Common myeloid progenitor, CD34-positive (primary cell): ENCODE results near the gene DAPK1.

Source experiments
- CTCF ChIA-PET: fragments of 350-600 bp; sonication (Branson Sonifier 250); formaldehyde crosslinking; loops from one replicate; lab custom pipeline; 2021; ENCODE audit warnings: antibody characterized with exemption; lab: Charles Lee
- POLR2A ChIA-PET: fragments of 350-600 bp; sonication (Branson Sonifier 250); formaldehyde crosslinking; loops from one replicate; lab custom pipeline; 2021; ENCODE audit warnings: antibody characterized with exemption; lab: Charles Lee
- DNase-seq, 3 donors: peaks; one replicate each; pipeline versions ENCODE4 v3.0.0 to v3.0.0-alpha.2; 2013
- H3K27ac ChIP-seq, 2 experiments: 1 replicate in 1 of 2; 2 replicates in 1 of 2; pipeline ENCODE4 v1.7.0; 2013; ENCODE audit warnings: inconsistent platforms in 2 of 2, low read length in 2 of 2, mild to moderate bottlenecking in 2 of 2, low read depth in 1 of 2, moderate library complexity in 1 of 2; ENCODE audit not compliant: severe bottlenecking in 2 of 2, insufficient read depth in 1 of 2, poor library complexity in 1 of 2
- H3K27me3 ChIP-seq, 5 experiments: replicated peaks in 2 of 5; 1 replicate in 3 of 5; 2 replicates in 2 of 5; pipeline versions ENCODE4 v1.6.1 to v1.7.0; 2013; ENCODE audit warnings: low read length in 4 of 5, mild to moderate bottlenecking in 2 of 5, moderate library complexity in 2 of 5, inconsistent platforms in 1 of 5; ENCODE audit not compliant: insufficient read depth in 5 of 5, control insufficient read depth in 4 of 5
- H3K36me3 ChIP-seq, 4 experiments: 1 replicate in 2 of 4; 2 replicates in 2 of 4; pipeline versions ENCODE4 v1.6.1 to v1.7.0; 2013; ENCODE audit warnings: low read length in 3 of 4, control low read depth in 1 of 4, mild to moderate bottlenecking in 1 of 4; ENCODE audit not compliant: control insufficient read depth in 4 of 4, insufficient read depth in 4 of 4
- H3K4me1 ChIP-seq, 4 experiments: 1 replicate in 3 of 4; 2 replicates in 1 of 4; pipeline versions ENCODE4 v1.6.1 to v1.7.1; 2013; ENCODE audit warnings: low read length in 3 of 4, mild to moderate bottlenecking in 3 of 4, control low read depth in 1 of 4, inconsistent platforms in 1 of 4, moderate library complexity in 1 of 4; ENCODE audit not compliant: control insufficient read depth in 4 of 4, insufficient read depth in 4 of 4; ENCODE audit errors: control extremely low read depth in 1 of 4
- H3K4me3 ChIP-seq, 7 experiments: 1 replicate in 4 of 7; 2 replicates in 3 of 7; pipeline versions ENCODE4 v1.5.1 to v1.7.0; 2013; ENCODE audit warnings: mild to moderate bottlenecking in 7 of 7, low read length in 6 of 7, moderate library complexity in 6 of 7, inconsistent platforms in 2 of 7, low read depth in 2 of 7, control low read depth in 1 of 7; ENCODE audit not compliant: insufficient read depth in 4 of 7, control insufficient read depth in 1 of 7; ENCODE audit errors: extremely low read depth in 1 of 7
- H3K9me3 ChIP-seq, 5 experiments: 1 replicate in 4 of 5; 2 replicates in 1 of 5; pipeline versions ENCODE4 v1.6.1 to v1.7.1; 2013; ENCODE audit warnings: low read length in 4 of 5, mild to moderate bottlenecking in 2 of 5, inconsistent platforms in 1 of 5, low read depth in 1 of 5, moderate library complexity in 1 of 5; ENCODE audit not compliant: control insufficient read depth in 4 of 5, insufficient read depth in 2 of 5; ENCODE audit errors: control extremely low read depth in 1 of 5
- WGBS: methylation state at CpG from one replicate; pipeline ENCODE4 v1.1.5; 2013; ENCODE audit not compliant: insufficient coverage; 5-methylcytosine and 5-hydroxymethylcytosine counted together

Gene DAPK1

DNA sequence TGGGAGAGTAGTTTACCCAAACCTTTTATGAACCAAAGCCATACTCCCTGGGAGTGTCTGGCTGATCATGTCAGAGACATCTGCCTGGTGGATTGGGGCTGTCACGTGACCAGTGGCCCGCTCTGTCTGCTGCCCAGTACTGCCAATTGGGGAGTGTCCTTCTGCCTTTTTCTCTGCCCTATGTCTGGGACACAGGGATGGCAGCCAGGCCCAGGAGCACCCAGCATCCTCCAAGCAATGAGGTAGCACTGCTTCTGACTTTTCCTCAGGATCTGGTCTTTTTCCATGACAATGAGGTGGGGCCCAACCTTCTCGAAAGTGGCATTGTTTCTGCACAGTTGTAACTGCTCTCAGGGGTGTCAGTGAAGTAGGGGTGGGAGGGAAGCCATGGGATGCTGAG, 21.8 kb downstream of the DAPK1 start:
- Histone ChIP-seq H3K27me3 (no peaks in the 10 kb centered on the region), H3K36me3 (peaks cover 2 to 29% (median 10%) of the 10 kb centered on the region in 4 experiments), H3K4me1 (peaks cover 32 to 77% (median 64%) of the 10 kb centered on the region in 4 experiments), H3K9me3 (no peaks in the 10 kb centered on the region), H3K27ac (peak overlapping the region; percentile 71 to 85), H3K4me3 (peak overlapping the region in 3 of 7 experiments; percentile 18 to 48 (median 22))
- WGBS: 40% methylated on average over 3 of the region's 3 CpGs
- POLR2A ChIA-PET: interaction anchor here (0.6 kb wide), 1 partner anchor 15 kb away, joined by 3 read pairs; no protein-coding TSS in a partner anchor
- CTCF ChIA-PET: interaction anchor here (0.6 to 2.7 kb wide), 7 partner anchors 10 to 1648 kb away, joined by 3 to 9 read pairs (median 4); partner anchors contain the start of gene DAPK1
- DNase-seq: no peak

DNA sequence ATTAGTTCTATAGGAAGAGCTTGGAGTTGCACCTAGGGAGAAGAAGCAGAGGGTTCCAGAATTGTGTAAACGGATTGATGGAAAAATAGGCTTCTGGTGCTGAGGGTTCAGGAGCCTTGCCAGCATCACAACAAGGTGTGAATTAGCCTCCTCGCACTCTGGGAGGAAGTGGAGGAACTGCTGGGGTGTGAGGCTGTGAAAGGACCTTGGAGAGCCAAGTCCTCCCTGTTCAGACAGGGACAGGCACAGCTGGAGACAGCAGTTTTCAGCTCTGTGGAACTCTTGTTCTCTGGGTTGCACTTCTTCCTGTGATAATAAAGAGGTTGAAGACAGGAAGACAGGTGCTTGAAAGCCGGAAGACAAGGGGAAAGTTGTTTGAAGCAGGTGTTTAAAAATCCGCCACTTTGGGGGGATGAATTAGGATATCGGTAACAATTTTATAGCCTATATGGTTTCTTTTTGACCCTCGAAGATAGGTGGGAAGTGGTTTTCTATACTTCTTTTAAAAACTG, 22.6 kb downstream of the DAPK1 start:
- H3K4me3 ChIP-seq: peak overlapping the region in 2 of 7 experiments; percentile 5 to 34
- POLR2A ChIA-PET: interaction anchor here (1.3 kb wide), 1 partner anchor 10 kb away, joined by 3 read pairs; no protein-coding TSS in a partner anchor
- no peaks in the 10 kb centered on the region for H3K9me3 ChIP-seq
- peaks cover 29 to 69% (median 56%) of the 10 kb centered on the region in 4 experiments for H3K4me1 ChIP-seq
- peak overlapping the region; percentile 71 to 85 for H3K27ac ChIP-seq
- peaks cover 2 to 33% (median 14%) of the 10 kb centered on the region in 4 experiments for H3K36me3 ChIP-seq
- 3% methylated on average over 5 of the region's 6 CpGs for WGBS
- no peaks in the 10 kb centered on the region for H3K27me3 ChIP-seq
- CTCF ChIA-PET: interaction anchor here (1.0 to 2.7 kb wide), 7 partner anchors 9 to 36 kb away, joined by 3 to 8 read pairs (median 4); no protein-coding TSS in a partner anchor
- peak in 1 of 3 donors; percentile 38 for DNase-seq

- WGBS: 88% methylated on average over 7 of the region's 7 CpGs
- peaks cover 19 to 53% (median 40%) of the 10 kb centered on the region in 4 experiments for H3K4me1 ChIP-seq
- CTCF ChIA-PET: interaction anchor here (1.2 to 2.3 kb wide), 3 partner anchors 8 to 22 kb away, joined by 4 to 7 read pairs (median 6); no protein-coding TSS in a partner anchor
- H3K36me3 ChIP-seq: peaks cover 2 to 37% (median 14%) of the 10 kb centered on the region in 4 experiments
- DNase-seq: no peak
- H3K4me3 ChIP-seq: no peak overlapping the region
- H3K27me3 ChIP-seq: no peaks in the 10 kb centered on the region
- H3K27ac ChIP-seq: peak overlapping the region in 1 of 2 experiments; percentile 25
- POLR2A ChIA-PET: no interaction called here
- no peaks in the 10 kb centered on the region for H3K9me3 ChIP-seq
Observed at GRCh38 chr9:87521834-87522233, 24.2 kb downstream of the DAPK1 start.

DNA sequence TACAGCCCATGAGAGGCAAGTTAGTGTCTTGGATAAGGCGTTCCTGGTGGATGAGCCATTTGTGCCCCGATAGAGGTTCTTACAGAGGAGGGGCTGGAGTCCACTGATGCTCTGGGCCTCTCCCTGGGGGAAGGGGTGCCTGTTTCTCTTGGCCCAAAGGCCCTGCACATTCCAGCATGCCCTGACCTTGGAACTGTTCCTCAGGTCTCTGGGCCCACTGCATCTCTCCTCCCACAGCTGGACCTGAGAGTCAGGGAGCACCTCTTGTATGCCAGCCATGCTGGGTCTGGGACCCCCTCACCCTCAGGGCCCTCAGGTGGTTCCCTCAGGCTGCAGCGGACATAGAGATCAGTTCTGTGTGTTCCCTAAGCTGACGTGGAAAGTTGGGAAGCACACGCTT, 26.4 kb downstream of the DAPK1 start:
- H3K27me3 ChIP-seq: no peaks in the 10 kb centered on the region
- WGBS: 90% methylated on average over 4 of the region's 5 CpGs
- H3K4me1 ChIP-seq: peaks cover 5 to 36% (median 22%) of the 10 kb centered on the region in 4 experiments
- DNase-seq: no peak
- no peaks in the 10 kb centered on the region for H3K9me3 ChIP-seq
- ChIA-PET CTCF (no interaction called here), POLR2A (no interaction called here)
- no peak overlapping the region for H3K27ac ChIP-seq
- peaks cover 4 to 47% (median 18%) of the 10 kb centered on the region in 4 experiments for H3K36me3 ChIP-seq
- H3K4me3 ChIP-seq: no peak overlapping the region

- no peak for DNase-seq
- no peaks in the 10 kb centered on the region for H3K9me3 ChIP-seq
- H3K4me1 ChIP-seq: peaks cover 2 to 35% (median 20%) of the 10 kb centered on the region in 4 experiments
- peaks cover 4 to 42% (median 18%) of the 10 kb centered on the region in 4 experiments for H3K36me3 ChIP-seq
- ChIA-PET CTCF (no interaction called here), POLR2A (no interaction called here)
- H3K4me3 ChIP-seq: no peak overlapping the region
- no peaks in the 10 kb centered on the region for H3K27me3 ChIP-seq
- no peak overlapping the region for H3K27ac ChIP-seq
- 88% methylated on average over 7 of the region's 9 CpGs for WGBS
Observed at GRCh38 chr9:87525546-87526303, 28.1 kb downstream of the DAPK1 start.

- DNase-seq: no peak
- CTCF ChIA-PET: interaction anchor here (0.8 to 2.1 kb wide), 3 partner anchors 12 to 30 kb away, joined by 3 to 6 read pairs (median 6); no protein-coding TSS in a partner anchor
Observed at GRCh38 chr9:87527211-87527916, 29.7 kb downstream of the DAPK1 start.

More at GRCh38 chr9:87527211-87527916, 29.7 kb downstream of the DAPK1 start:
- peaks cover 2 to 34% (median 26%) of the 10 kb centered on the region in 4 experiments for H3K4me1 ChIP-seq
- no peak overlapping the region for H3K27ac ChIP-seq
- H3K36me3 ChIP-seq: peaks cover 4 to 31% (median 13%) of the 10 kb centered on the region in 4 experiments
- WGBS: 92% methylated on average over 10 of the region's 13 CpGs
- no peak overlapping the region for H3K4me3 ChIP-seq
- no peaks in the 10 kb centered on the region for H3K27me3 ChIP-seq
- POLR2A ChIA-PET: interaction anchor here (1.3 kb wide), 1 partner anchor 9 kb away, joined by 3 read pairs; no protein-coding TSS in a partner anchor
- H3K9me3 ChIP-seq: no peaks in the 10 kb centered on the region
